ENCODE measurements around the gene VWA8.

The VWA8 gene

GRCh38 chr13:41820581-41821237 is 140.2 kb downstream of the VWA8 start:
- no peaks in the 10 kb centered on the region for H3K9me2 ChIP-seq (replicated peaks; ENCODE audit: insufficient read depth, low read length)
- no peak overlapping the region for H3K9ac ChIP-seq (ENCODE audit: low read length)
- H3K79me2 ChIP-seq (ENCODE audit: low read length): no peaks in the 10 kb centered on the region
- no peak overlapping the region for H3K4me3 ChIP-seq (ENCODE audit: low read length)
- H2AFZ ChIP-seq (ENCODE audit: low read length): no peak overlapping the region
- no peaks in the 10 kb centered on the region for H3K27me3 ChIP-seq (replicated peaks; ENCODE audit: insufficient read depth, low read length)
- no peaks in the 10 kb centered on the region for H3K4me1 ChIP-seq (ENCODE audit: low read length)
- no peak overlapping the region for H3K27ac ChIP-seq (ENCODE audit: low read length)
- H3K9me3 ChIP-seq (replicated peaks; ENCODE audit: insufficient read depth, low read length): no peaks in the 10 kb centered on the region
- H3F3A ChIP-seq (ENCODE audit: insufficient read depth, low read length): no peaks in the 10 kb centered on the region
- DNase-seq: no peak
- H4K20me1 ChIP-seq (ENCODE audit: insufficient read depth, low read length): no peaks in the 10 kb centered on the region
- no peaks in the 10 kb centered on the region for H3K36me3 ChIP-seq (replicated peaks; ENCODE audit: insufficient read depth, low read length)
- TF ChIP-seq, protein P1, sequence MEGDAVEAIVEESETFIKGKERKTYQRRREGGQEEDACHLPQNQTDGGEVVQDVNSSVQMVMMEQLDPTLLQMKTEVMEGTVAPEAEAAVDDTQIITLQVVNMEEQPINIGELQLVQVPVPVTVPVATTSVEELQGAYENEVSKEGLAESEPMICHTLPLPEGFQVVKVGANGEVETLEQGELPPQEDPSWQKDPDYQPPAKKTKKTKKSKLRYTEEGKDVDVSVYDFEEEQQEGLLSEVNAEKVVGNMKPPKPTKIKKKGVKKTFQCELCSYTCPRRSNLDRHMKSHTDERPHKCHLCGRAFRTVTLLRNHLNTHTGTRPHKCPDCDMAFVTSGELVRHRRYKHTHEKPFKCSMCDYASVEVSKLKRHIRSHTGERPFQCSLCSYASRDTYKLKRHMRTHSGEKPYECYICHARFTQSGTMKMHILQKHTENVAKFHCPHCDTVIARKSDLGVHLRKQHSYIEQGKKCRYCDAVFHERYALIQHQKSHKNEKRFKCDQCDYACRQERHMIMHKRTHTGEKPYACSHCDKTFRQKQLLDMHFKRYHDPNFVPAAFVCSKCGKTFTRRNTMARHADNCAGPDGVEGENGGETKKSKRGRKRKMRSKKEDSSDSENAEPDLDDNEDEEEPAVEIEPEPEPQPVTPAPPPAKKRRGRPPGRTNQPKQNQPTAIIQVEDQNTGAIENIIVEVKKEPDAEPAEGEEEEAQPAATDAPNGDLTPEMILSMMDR (IDR thresholded peaks at IDR 0.05; ENCODE audit: low read length): no peak
- TF ChIP-seq EZH2 (optimal IDR thresholded peaks at IDR 0.05; ENCODE audit: low read depth, low read length) (no peak), EZH2phosphoT487 (IDR thresholded peaks at IDR 0.05; ENCODE audit: low read length) (no peak)
- H3K4me2 ChIP-seq (ENCODE audit: low read depth, low read length): no peak overlapping the region

DNA sequence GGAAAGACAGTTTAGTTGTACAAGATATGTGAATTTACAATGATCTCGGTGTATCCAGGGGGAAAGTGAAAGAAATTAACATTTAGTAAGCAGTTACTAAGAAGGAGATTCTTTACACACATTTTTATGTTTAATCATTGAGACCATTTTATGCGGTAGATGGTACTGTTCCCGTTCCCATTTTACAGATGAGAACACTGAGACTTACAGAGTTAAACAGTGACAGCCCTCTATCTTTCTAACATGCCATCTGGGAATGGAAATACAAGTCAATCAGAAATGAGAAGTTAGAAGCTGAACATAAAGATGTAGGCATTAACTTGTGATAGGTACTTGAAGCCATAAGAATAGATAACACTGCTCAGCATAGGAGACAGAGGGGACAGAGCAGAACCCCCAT is 144.9 kb downstream of the VWA8 start:
- DNase-seq: no peak
- Histone ChIP-seq H3K9ac (ENCODE audit: low read length) (no peak overlapping the region), H3K36me3 (replicated peaks; ENCODE audit: insufficient read depth, low read length) (no peaks in the 10 kb centered on the region), H3K27ac (ENCODE audit: low read length) (no peak overlapping the region), H3K9me3 (replicated peaks; ENCODE audit: insufficient read depth, low read length) (no peaks in the 10 kb centered on the region), H3K4me2 (ENCODE audit: low read depth, low read length) (no peak overlapping the region), H4K20me1 (ENCODE audit: insufficient read depth, low read length) (no peaks in the 10 kb centered on the region), H2AFZ (ENCODE audit: low read length) (no peak overlapping the region), H3K79me2 (ENCODE audit: low read length) (no peaks in the 10 kb centered on the region), H3F3A (ENCODE audit: insufficient read depth, low read length) (no peaks in the 10 kb centered on the region), H3K4me1 (ENCODE audit: low read length) (no peaks in the 10 kb centered on the region), H3K9me2 (replicated peaks; ENCODE audit: insufficient read depth, low read length) (no peaks in the 10 kb centered on the region), H3K4me3 (ENCODE audit: low read length) (no peak overlapping the region), H3K27me3 (replicated peaks; ENCODE audit: insufficient read depth, low read length) (no peaks in the 10 kb centered on the region)
- TF ChIP-seq, protein P1 (IDR thresholded peaks at IDR 0.05; ENCODE audit: low read length): no peak
- TF ChIP-seq EZH2 (optimal IDR thresholded peaks at IDR 0.05; ENCODE audit: low read depth, low read length): no peak
- no peak for TF ChIP-seq EZH2phosphoT487 (IDR thresholded peaks at IDR 0.05; ENCODE audit: low read length)

GRCh38 chr13:41813426-41813825 is 147.5 kb downstream of the VWA8 start:
- Histone ChIP-seq H3K27me3 (replicated peaks; ENCODE audit: insufficient read depth, low read length) (no peaks in the 10 kb centered on the region), H2AFZ (ENCODE audit: low read length) (no peak overlapping the region), H3K27ac (ENCODE audit: low read length) (no peak overlapping the region), H3F3A (ENCODE audit: insufficient read depth, low read length) (no peaks in the 10 kb centered on the region), H3K36me3 (replicated peaks; ENCODE audit: insufficient read depth, low read length) (no peaks in the 10 kb centered on the region), H3K9me2 (replicated peaks; ENCODE audit: insufficient read depth, low read length) (no peaks in the 10 kb centered on the region), H3K4me1 (ENCODE audit: low read length) (no peaks in the 10 kb centered on the region), H3K4me3 (ENCODE audit: low read length) (no peak overlapping the region), H3K9ac (ENCODE audit: low read length) (no peak overlapping the region), H4K20me1 (ENCODE audit: insufficient read depth, low read length) (no peaks in the 10 kb centered on the region), H3K9me3 (replicated peaks; ENCODE audit: insufficient read depth, low read length) (no peaks in the 10 kb centered on the region), H3K4me2 (ENCODE audit: low read depth, low read length) (no peak overlapping the region), H3K79me2 (ENCODE audit: low read length) (no peaks in the 10 kb centered on the region)
- DNase-seq: no peak
- no peak for TF ChIP-seq EZH2 (optimal IDR thresholded peaks at IDR 0.05; ENCODE audit: low read depth, low read length)

GRCh38 chr13:41812851-41813250 is 148.1 kb downstream of the VWA8 start:
- Histone ChIP-seq H4K20me1 (ENCODE audit: insufficient read depth, low read length) (no peaks in the 10 kb centered on the region), H3K4me3 (ENCODE audit: low read length) (no peak overlapping the region), H3F3A (ENCODE audit: insufficient read depth, low read length) (no peaks in the 10 kb centered on the region), H3K9me3 (replicated peaks; ENCODE audit: insufficient read depth, low read length) (no peaks in the 10 kb centered on the region), H3K27ac (ENCODE audit: low read length) (no peak overlapping the region), H3K27me3 (replicated peaks; ENCODE audit: insufficient read depth, low read length) (no peaks in the 10 kb centered on the region), H3K4me2 (ENCODE audit: low read depth, low read length) (no peak overlapping the region), H3K9ac (ENCODE audit: low read length) (no peak overlapping the region), H3K4me1 (ENCODE audit: low read length) (no peaks in the 10 kb centered on the region), H2AFZ (ENCODE audit: low read length) (no peak overlapping the region), H3K79me2 (ENCODE audit: low read length) (no peaks in the 10 kb centered on the region), H3K9me2 (replicated peaks; ENCODE audit: insufficient read depth, low read length) (no peaks in the 10 kb centered on the region), H3K36me3 (replicated peaks; ENCODE audit: insufficient read depth, low read length) (no peaks in the 10 kb centered on the region)
- no peak for DNase-seq
- TF ChIP-seq EZH2 (optimal IDR thresholded peaks at IDR 0.05; ENCODE audit: low read depth, low read length): no peak
- no peak for TF ChIP-seq EZH2phosphoT487 (IDR thresholded peaks at IDR 0.05; ENCODE audit: low read length)
- TF ChIP-seq, protein P1 (IDR thresholded peaks at IDR 0.05; ENCODE audit: low read length): no peak
